ENCODE results near the gene MUC5AC.

DNA sequence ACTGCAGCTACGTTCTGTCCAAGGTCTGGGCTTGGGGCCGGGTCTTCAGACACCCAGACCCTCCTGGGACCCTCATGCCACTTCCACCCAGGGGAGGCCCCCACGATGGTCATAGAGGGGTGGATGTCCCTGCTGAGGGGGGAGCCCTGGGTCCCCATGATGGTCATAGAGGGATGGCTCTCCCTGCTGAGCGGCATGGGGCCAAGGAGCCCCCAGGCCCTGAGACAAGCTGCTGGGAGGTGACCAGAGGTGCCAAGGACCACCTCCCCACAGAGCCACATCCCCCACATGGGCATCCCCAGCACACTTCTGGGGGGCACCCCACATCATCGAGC is 72.3 kb downstream of the MUC5AC start:
- TF ChIP-seq, protein P1, sequence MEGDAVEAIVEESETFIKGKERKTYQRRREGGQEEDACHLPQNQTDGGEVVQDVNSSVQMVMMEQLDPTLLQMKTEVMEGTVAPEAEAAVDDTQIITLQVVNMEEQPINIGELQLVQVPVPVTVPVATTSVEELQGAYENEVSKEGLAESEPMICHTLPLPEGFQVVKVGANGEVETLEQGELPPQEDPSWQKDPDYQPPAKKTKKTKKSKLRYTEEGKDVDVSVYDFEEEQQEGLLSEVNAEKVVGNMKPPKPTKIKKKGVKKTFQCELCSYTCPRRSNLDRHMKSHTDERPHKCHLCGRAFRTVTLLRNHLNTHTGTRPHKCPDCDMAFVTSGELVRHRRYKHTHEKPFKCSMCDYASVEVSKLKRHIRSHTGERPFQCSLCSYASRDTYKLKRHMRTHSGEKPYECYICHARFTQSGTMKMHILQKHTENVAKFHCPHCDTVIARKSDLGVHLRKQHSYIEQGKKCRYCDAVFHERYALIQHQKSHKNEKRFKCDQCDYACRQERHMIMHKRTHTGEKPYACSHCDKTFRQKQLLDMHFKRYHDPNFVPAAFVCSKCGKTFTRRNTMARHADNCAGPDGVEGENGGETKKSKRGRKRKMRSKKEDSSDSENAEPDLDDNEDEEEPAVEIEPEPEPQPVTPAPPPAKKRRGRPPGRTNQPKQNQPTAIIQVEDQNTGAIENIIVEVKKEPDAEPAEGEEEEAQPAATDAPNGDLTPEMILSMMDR (IDR thresholded peaks at IDR 0.05), result no peak
- no peak for TF ChIP-seq POLR2AphosphoS5 (IDR thresholded peaks at IDR 0.05)
- no peak for TF ChIP-seq EP300 (IDR thresholded peaks at IDR 0.05)
